Measurements from ENCODE around the gene GRM1.

DNA sequence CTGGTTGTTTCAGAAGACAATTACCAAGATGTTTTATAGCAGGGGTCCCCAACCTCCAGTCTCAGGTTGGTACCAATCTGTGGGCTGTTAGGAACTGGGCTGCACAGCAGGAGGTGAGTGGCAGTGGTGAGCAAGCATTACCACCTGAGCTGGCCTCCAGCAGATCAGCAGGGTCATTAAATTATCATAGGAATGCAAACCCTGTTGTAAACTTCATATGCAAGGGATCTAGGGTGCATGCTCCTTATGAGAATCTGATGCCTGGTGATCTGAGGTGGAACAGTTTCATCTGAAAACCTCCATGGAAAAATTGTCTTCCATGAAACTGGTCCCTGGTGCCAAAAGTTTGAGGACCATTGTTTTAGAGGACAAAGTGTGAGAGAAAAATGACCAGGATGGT, 240.6 kb downstream of the GRM1 start:
- TF ChIP-seq, protein P1, sequence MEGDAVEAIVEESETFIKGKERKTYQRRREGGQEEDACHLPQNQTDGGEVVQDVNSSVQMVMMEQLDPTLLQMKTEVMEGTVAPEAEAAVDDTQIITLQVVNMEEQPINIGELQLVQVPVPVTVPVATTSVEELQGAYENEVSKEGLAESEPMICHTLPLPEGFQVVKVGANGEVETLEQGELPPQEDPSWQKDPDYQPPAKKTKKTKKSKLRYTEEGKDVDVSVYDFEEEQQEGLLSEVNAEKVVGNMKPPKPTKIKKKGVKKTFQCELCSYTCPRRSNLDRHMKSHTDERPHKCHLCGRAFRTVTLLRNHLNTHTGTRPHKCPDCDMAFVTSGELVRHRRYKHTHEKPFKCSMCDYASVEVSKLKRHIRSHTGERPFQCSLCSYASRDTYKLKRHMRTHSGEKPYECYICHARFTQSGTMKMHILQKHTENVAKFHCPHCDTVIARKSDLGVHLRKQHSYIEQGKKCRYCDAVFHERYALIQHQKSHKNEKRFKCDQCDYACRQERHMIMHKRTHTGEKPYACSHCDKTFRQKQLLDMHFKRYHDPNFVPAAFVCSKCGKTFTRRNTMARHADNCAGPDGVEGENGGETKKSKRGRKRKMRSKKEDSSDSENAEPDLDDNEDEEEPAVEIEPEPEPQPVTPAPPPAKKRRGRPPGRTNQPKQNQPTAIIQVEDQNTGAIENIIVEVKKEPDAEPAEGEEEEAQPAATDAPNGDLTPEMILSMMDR (IDR thresholded peaks at IDR 0.05): no peak
- TF ChIP-seq POLR2A (IDR thresholded peaks at IDR 0.05): no peak
